GM19328 (cell line): ENCODE results near the gene ALPK1.
"Not testable (repeated sequence)": the region's sequence is repeated elsewhere in the genome, so short reads cannot be mapped to it uniquely, and the experiment has no call there.

Source experiments
- ATAC-seq: cut with Tn5 transposase; IDR thresholded peaks from one replicate; pipeline ENCODE4 v1.9.1; 2021; ENCODE audit warnings: mild to moderate bottlenecking, moderate library complexity; ENCODE audit not compliant: unreplicated experiment

ALPK1 gene

DNA sequence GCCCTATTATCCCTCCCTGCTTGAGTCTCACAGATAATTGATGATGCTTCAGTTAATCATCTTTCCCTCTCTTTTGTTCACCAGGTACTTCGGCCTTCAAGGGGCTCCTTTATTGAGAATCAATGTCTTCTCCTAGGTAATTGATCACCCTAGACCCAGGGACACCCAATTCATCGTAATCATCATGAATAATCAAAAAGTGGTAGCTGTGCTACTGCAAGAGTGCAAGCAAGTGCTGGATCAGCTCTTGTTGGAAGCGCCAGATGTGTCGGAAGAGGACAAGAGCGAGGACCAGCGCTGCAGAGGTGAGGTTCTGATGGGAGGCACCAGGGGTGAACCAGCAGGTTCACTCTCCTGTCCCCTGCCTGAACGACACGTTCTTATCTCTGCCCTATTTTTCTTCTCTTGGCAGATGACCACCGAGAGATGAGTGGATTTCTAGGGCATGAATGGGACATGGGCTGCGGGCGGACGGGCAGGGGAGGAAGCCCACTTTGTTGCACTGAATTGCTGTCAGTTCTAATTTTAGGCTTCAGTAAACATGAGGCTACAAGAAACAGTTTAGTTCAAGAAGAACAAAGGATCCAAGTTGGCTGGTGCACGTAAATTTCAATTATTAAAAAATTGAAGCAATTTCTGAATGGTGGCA lies 80.5 kb downstream of the ALPK1 start:
- no peak for ATAC-seq

DNA sequence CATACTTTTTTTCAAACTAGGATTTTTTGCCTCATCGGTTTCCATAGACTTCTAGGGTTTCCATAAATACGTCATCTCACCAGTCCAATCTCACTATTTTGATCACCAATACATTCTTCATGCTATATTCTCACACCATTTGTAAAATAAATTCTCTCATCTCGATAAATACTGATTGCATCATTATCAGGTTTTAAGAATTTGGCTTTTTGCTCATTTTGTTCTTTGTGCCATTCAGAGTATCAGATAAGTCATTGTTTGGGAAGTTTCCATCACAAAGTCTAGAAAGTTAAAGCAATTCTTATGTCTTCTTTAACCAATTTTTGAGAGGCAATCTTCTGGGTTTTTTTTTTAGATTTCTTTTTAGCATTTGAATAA lies 81.1 kb downstream of the ALPK1 start:
- ATAC-seq, result no peak

GRCh38 chr4:112378858-112379257 lies 81.7 kb downstream of the ALPK1 start:
- ATAC-seq, result no peak

DNA sequence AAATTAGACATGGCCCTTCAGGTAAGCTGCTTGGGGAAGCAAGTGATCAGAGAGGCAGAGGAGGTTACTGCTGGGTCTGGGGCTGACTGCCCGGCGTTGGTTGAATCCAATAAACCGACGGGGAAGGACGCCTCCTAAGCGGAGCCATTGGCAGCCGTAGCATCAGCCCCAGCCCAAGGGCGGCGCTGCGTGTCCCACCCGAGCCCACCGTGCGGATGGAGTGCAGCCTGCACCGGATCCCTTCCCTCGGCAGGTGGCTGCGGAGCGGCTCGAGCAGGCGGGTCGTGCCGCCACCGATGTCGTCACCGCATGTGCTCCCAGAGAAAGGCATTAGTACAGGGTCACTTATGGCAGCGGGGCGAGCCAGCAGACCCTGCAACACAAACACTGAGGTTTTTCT lies 82.1 kb downstream of the ALPK1 start:
- ATAC-seq, result no peak

DNA sequence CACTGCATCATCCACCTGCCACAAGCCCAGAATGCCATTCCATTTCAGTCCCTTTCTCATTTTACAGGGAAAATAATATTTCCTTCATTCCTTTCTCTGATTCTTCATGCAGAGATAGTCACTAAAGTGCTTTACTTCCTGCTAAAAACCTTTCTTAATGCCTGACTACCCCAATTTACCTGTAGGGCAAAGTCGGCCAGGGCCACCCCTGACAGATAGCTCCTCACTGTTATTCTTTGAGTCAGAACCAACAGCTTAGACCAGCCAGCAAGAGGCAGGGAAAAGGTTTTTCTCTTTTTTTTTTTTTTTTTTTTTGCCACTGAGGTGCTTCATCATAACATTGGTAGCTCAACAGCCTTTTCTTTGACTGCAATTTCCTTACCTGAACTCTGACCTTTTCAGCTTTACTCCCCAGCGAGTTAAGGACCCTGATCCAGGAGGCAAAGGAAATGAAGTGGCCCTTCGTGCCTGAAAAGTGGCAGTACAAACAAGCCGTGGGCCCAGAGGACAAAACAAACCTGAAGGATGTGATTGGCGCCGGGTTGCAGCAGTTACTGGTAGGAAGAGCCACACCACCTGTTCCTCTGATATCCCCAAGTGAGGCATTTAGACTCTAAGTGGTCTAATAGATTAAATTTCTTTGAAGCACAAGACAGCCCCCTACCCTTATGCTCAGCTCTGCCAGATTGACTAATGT lies 85.0 kb downstream of the ALPK1 start:
- no peak for ATAC-seq

DNA sequence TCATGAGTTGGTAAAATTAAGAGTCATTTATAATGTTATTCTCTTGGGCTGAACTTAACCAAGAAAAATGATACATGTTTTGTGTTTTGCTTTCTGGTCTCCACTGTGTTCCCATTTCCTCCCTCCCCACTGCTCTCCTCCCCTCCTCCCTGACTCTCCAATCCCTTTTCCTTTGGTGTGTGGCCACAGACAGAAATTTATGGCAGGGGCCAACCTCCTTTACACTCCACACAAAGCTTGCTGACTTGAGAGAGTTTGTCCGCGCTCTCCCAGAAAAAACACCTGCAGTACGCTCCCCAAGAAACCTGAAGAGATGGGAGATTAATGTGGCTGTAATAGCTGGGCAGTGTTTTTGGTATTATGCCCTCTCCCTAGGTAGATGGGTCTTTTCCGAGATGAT lies 88.9 kb downstream of the ALPK1 start:
- no peak for ATAC-seq

DNA sequence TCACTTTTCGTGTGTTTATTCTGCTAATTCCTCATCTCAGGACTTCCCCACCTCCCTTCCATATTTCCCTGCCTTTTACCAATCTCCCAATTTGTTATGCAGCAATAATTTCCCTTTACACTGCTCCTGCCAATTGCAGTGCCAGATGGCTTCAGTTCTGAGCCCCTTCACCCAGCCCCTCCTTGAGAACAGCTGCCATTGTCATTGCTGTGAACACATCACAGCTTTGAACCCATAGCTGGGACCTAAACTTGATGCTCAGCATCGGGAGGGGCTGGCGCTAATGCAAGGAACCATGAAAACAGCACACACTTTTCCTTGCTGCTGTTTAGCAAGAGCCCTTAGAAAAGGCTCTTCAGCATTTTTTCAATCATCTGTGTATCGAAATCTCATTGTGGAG lies 104.9 kb downstream of the ALPK1 start:
- no peak for ATAC-seq

GRCh38 chr4:112403101-112403945 lies 106.2 kb downstream of the ALPK1 start:
- ATAC-seq, result no peak

- no peak for ATAC-seq
These were observed 113.2 kb downstream of the ALPK1 start for GRCh38 chr4:112410364-112410763.

GRCh38 chr4:112410804-112411203 lies 113.6 kb downstream of the ALPK1 start:
- no peak for ATAC-seq

- no peak for ATAC-seq
These were observed 114.8 kb downstream of the ALPK1 start for GRCh38 chr4:112411781-112412550.

- no peak for ATAC-seq
These were observed 119.3 kb downstream of the ALPK1 start for GRCh38 chr4:112416464-112416863.

- ATAC-seq, result no peak
These were observed 120.9 kb downstream of the ALPK1 start for GRCh38 chr4:112418092-112418491.

- ATAC-seq, result no peak
These were observed 124.7 kb downstream of the ALPK1 start for GRCh38 chr4:112421911-112422310.

DNA sequence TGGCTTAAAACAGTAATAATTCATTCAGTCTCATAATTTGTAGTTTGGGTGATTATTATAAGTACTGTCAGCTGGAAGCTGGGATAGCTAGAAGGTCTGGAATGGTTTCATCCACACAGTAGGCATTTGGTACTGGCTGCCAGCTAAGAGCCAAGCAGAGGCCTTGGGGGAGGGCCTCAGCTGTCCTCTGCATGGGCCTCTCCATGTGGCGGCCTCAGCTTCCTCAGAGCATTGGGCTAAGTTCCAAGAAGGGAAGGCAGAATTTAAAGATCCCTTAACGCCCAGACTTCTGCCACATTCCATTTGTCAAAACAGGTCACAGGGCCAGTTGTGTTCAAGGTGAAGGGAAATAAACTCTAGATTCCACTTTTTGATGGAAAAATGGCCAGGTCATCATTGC lies 125.5 kb downstream of the ALPK1 start:
- ATAC-seq, result no peak

GRCh38 chr4:112423591-112423990 lies 126.4 kb downstream of the ALPK1 start:
- ATAC-seq, result no peak

DNA sequence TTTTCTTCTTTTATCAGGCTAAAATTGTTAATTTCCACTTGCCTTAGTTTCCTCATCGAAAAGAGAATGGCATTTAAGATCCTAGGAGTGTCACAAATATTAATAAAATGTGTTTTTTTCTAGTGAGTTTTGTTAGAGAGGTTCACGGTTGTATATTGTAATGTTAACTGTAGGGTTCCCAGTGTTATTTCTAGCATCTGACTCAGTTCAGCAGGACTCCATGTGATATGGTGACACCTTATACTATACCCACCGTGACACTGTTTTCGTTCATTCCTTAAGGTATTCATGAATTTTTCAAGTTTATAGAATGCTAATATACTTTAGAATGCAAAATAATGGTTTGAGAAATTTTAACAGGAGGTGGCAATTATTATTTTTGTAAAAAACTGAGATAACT lies 128.7 kb downstream of the ALPK1 start:
- no peak for ATAC-seq

DNA sequence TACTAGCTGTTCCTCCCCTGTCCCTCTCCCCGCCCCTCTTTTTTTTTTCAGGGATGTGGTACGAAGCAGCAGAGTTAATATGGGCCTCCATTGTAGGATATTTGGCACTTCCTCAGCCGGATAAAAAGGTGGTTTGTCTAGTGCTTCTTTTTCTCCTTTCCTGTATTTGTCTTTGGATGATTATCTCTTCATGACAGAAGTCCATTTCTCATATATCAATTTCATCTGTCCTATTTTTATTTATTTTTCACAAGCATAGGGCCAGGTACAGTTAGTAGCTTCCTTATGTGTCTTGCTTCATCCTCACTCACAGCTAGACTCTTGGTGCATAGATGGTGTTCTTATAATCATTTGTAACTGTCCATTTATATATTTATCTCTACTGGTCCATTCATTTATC lies 129.2 kb downstream of the ALPK1 start:
- no peak for ATAC-seq

- no peak for ATAC-seq
These were observed 134.0 kb downstream of the ALPK1 start for GRCh38 chr4:112431158-112431557.

- ATAC-seq, result no peak
These were observed 139.8 kb downstream of the ALPK1 start for GRCh38 chr4:112436987-112437386.

DNA sequence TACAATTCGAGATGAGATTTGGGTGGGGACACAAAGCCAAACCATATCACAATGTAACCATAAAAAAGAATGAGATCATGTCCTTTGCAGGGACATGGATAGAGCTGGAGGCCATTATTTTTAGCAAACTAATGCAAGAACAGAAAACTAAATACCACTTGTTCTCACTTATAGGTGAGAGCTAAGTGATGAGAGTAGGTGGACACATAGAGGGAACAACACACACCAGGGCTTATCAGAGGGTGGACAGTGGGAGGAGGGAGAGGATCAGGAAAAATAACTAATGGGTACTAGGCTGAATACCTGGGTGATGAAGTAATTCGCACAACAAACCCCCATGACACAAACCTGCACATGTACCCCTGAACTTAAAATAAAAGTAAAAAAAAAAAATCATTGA lies 145.1 kb downstream of the ALPK1 start:
- ATAC-seq, result not testable (repeated sequence)
